Measurements from ENCODE around the gene DCTD. TPM values are rescaled to one million over a fixed set of nuclear protein-coding genes. Genes with fewer than 3 reads are reported as not detected.

DCTD gene
- total and polyA plus RNA-seq, 2 experiments from 2014 or later = 92.4 to 92.6 TPM

DNA sequence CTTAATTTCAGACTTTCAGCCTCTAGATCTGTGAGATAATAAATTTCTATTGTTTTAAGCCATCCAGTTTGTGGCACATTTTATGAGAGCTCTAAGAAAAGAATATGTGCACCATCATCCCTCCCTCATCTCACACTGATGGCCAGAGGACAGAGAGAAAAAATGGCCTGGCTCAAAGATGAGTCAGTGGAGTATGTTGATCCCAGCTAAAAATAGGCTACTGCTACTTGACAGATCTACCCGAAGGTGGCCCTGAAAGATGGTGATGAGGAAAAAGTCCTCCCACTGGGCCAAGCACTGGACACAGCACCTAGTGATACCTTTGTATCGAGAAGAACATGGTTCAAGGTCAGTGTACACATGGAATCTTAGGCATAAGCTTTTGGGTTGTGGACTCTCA is 38.2 kb upstream of the DCTD start:
- Histone ChIP-seq H4K20me1 (ENCODE audit: insufficient read depth, poor library complexity, severe bottlenecking) (no peaks in the 10 kb centered on the region), H3K4me1 (ENCODE audit: insufficient read depth) (no peaks in the 10 kb centered on the region), H2AFZ (no peak overlapping the region), H3K27ac (no peak overlapping the region), H3K4me2 (no peak overlapping the region), H3K36me3 (replicated peaks; ENCODE audit: insufficient read depth, low read depth) (no peaks in the 10 kb centered on the region), H3K9me2 (replicated peaks; ENCODE audit: insufficient read depth) (no peaks in the 10 kb centered on the region), H3K79me2 (no peaks in the 10 kb centered on the region), H3K9me3 (ENCODE audit: low read depth) (no peaks in the 10 kb centered on the region), H3K27me3 (no peaks in the 10 kb centered on the region), H3K4me3 (no peak overlapping the region)
- DNase-seq (ENCODE audit: low spot score) = no peak
- TF ChIP-seq EZH2 (IDR thresholded peaks at IDR 0.05; ENCODE audit: borderline replicate concordance) (no peak), EZH2phosphoT487 (IDR thresholded peaks at IDR 0.05; ENCODE audit: low read depth, severe bottlenecking, unreplicated experiment) (no peak)
- TF ChIP-seq, protein P1, sequence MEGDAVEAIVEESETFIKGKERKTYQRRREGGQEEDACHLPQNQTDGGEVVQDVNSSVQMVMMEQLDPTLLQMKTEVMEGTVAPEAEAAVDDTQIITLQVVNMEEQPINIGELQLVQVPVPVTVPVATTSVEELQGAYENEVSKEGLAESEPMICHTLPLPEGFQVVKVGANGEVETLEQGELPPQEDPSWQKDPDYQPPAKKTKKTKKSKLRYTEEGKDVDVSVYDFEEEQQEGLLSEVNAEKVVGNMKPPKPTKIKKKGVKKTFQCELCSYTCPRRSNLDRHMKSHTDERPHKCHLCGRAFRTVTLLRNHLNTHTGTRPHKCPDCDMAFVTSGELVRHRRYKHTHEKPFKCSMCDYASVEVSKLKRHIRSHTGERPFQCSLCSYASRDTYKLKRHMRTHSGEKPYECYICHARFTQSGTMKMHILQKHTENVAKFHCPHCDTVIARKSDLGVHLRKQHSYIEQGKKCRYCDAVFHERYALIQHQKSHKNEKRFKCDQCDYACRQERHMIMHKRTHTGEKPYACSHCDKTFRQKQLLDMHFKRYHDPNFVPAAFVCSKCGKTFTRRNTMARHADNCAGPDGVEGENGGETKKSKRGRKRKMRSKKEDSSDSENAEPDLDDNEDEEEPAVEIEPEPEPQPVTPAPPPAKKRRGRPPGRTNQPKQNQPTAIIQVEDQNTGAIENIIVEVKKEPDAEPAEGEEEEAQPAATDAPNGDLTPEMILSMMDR (IDR thresholded peaks at IDR 0.05; ENCODE audit: poor library complexity) = no peak
- WGBS (ENCODE audit: low lambda C conversion rate, missing lambda C conversion rate) = 90% methylated on average over 2 of the region's 2 CpGs

DNA sequence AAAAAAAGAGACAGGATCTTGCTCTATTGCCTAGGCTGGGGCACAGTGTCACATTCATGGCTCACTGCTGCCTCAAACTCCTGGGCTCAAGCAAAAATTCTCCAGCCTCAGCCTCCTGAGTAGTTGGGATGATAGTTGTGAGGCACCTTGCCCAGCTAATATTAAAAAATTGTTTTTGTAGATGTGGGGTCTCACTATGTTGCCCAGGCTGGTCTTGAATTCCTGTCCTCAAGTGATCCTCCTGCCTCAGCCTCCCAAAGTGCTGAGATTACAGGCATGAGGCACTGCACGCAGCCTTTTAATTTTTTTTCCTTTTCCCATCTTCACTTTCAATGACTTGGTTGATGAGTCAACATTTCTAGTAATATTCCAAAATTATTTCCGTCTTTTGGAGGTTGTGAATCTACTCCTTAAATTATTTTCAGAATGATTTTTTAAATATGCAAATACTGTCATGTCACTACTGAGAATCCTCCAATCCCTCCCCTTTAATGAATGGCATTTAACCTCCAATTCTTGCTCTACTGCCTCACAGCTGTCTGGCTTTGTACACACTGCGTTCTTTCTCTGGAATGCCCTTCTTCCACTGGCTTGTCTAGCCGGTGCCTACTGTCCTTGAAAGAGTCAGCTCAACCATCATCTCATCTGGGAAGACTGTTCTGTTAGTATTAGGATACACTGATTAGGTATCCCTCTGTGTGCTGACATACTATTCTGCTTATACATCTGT is 27.5 kb upstream of the DCTD start:
- no peaks in the 10 kb centered on the region for H3K9me2 ChIP-seq (replicated peaks; ENCODE audit: insufficient read depth)
- TF ChIP-seq, protein P1 (IDR thresholded peaks at IDR 0.05; ENCODE audit: poor library complexity) = no peak
- TF ChIP-seq EZH2phosphoT487 (IDR thresholded peaks at IDR 0.05; ENCODE audit: low read depth, severe bottlenecking, unreplicated experiment) (no peak), EZH2 (IDR thresholded peaks at IDR 0.05; ENCODE audit: borderline replicate concordance) (no peak)
- peaks cover 15% of the 10 kb centered on the region for H3K27me3 ChIP-seq
- H2AFZ ChIP-seq = no peak overlapping the region
- 86% methylated on average over 4 of the region's 4 CpGs for WGBS (ENCODE audit: low lambda C conversion rate, missing lambda C conversion rate)
- H3K4me3 ChIP-seq = no peak overlapping the region
- DNase-seq (ENCODE audit: low spot score) = no peak
- no peaks in the 10 kb centered on the region for H4K20me1 ChIP-seq (ENCODE audit: insufficient read depth, poor library complexity, severe bottlenecking)
- H3K36me3 ChIP-seq (replicated peaks; ENCODE audit: insufficient read depth, low read depth) = no peaks in the 10 kb centered on the region
- H3K27ac ChIP-seq = no peak overlapping the region
- no peak overlapping the region for H3K4me2 ChIP-seq
- H3K9me3 ChIP-seq (ENCODE audit: low read depth) = no peaks in the 10 kb centered on the region
- H3K4me1 ChIP-seq (ENCODE audit: insufficient read depth) = no peaks in the 10 kb centered on the region
- H3K79me2 ChIP-seq = no peaks in the 10 kb centered on the region

DNA sequence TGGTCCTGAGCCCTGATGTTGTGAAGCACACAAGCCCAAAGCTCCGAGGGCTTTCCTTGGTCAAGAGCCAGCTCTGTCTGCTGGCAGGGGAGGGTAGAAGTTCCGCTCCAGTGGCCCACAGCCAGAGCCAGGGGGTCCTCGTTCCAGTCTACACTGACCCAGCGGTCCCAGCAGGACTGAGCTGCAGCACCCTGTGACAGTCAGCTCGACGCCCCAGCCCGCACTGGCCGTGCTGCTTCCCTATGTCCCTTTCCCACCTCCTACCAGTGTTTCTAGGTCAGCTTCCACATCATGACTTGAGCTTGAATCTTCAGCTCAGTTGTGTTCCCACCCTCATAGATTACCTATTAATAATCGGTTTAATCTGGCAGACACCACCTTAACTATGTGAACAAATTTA is 22.5 kb upstream of the DCTD start:
- no peak for DNase-seq (ENCODE audit: low spot score)
- no peaks in the 10 kb centered on the region for H3K9me3 ChIP-seq (ENCODE audit: low read depth)
- TF ChIP-seq EZH2phosphoT487 (IDR thresholded peaks at IDR 0.05; ENCODE audit: low read depth, severe bottlenecking, unreplicated experiment) (no peak), EZH2 (IDR thresholded peaks at IDR 0.05; ENCODE audit: borderline replicate concordance) (no peak)
- TF ChIP-seq, protein P1 (IDR thresholded peaks at IDR 0.05; ENCODE audit: poor library complexity) = no peak
- H2AFZ ChIP-seq = no peak overlapping the region
- H3K9me2 ChIP-seq (replicated peaks; ENCODE audit: insufficient read depth) = no peaks in the 10 kb centered on the region
- no peaks in the 10 kb centered on the region for H3K79me2 ChIP-seq
- H4K20me1 ChIP-seq (ENCODE audit: insufficient read depth, poor library complexity, severe bottlenecking) = no peaks in the 10 kb centered on the region
- no peak overlapping the region for H3K27ac ChIP-seq
- H3K4me2 ChIP-seq = no peak overlapping the region
- no peaks in the 10 kb centered on the region for H3K36me3 ChIP-seq (replicated peaks; ENCODE audit: insufficient read depth, low read depth)
- no peaks in the 10 kb centered on the region for H3K4me1 ChIP-seq (ENCODE audit: insufficient read depth)
- WGBS (ENCODE audit: low lambda C conversion rate, missing lambda C conversion rate) = 94% methylated on average over 9 of the region's 9 CpGs
- H3K4me3 ChIP-seq = no peak overlapping the region
- peaks cover 15% of the 10 kb centered on the region for H3K27me3 ChIP-seq
